NCI-H1417 (cell line): Measurements from ENCODE around the gene SLC22A31.
"Not testable (repeated sequence)": the region's sequence is repeated elsewhere in the genome, so short reads cannot be mapped to it uniquely, and the experiment has no call there.

Experiments used
- DNase-seq, 3 experiments: peaks; one replicate each; lab custom pipeline; 2025; lab: John Stamatoyannopoulos, UW

SLC22A31 gene

DNA sequence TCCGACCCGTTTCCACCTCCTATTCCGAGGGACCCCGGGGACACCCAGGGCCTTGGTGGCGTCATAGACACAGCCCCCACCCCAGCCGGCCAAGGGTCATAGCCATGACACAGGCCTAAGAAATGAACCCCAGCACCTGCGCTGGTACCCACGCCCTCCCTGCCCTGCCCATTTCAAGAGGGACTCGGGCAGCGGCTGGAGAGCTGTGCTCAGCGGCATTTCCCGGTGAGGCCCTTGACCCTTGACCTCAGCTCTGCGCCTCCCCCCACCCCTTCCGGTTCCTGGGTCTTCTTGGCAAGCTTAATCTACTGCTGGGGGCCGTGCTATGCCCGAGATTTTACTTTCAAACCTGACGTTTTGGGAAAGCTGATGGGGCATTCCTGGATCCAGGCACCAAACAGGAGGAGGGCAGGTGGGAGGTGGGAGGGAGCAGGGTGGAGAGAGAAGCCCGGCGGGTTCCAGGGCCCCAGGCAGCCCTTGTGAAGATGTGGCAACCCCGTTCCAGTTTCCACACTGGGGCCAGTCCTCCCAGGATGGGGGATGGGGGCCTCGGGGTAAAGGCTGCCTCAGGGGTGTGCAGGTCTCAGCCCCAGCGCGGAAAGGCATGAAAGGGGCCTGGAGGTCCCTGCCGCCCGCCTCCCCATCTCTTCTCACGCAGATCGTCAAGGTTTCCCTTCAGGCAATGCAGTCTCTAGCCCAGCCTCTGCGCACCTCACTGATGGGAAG is at the start of gene SLC22A31:
SLC22A31 (minus strand) TSS at position 414 of the 726 bp plus-strand sequence; CDS start at position 378, 36 bp downstream.
- DNase-seq, result peak in 2 of 3 experiments; percentile 15 to 18

DNA sequence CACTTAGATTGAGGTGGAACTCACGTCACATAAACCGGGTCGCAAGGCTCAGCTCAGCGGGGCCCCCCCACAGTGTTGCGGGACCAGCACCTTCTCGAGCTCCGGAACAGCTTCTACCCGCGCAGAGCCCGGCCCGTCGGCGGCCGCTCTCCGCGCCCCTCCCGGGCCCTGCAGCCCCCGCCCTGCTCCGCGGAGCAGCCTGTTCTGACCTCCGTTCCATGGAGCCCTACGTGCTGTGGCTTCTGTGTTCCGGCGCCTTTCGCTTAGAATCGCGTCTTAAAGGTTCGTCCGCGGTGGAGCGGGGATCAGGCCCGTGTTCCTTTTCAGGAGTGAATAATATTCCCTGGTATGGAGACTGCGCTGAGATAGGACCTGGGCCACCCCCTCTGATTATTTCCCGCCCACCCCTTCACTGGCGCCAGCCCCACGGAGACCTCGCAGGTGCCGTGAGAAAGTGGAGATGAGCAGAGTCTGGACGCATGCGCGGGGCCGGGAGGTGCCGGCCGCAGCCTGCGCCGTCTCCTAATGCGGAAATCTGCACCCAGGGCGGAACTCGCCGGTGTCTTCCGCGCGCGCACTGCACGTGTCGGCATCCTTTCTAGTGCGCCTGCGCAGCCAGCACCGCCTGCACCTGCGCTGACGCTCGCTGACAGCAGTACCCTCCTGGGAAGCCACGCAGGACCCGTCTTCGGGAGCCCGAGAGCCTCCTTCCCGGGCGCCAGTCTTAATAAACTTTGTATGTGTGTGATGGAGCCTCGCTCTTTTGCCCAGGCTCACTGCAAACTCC is 48.1 kb upstream of the SLC22A31 start:
- no peak for DNase-seq

DNA sequence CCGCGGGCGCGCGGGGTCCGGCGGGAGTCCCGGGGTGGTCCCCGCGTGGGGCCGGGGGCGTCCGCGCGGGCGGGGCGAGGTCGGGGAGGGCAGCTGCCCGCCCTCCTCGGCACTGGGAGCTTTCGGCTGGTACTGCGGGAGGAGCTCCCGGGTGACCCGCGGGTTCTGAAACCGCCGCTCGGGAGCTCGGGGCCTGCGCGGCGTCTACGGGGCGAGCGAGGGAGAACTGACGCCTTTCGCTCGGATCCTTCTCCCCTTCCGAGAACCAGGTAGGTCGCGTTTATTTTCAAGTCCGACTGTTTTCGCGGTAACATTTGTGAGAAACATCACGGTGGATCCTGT is 47.4 kb upstream of the SLC22A31 start:
- DNase-seq, result peak in 1 of 3 experiments; percentile 41

DNA sequence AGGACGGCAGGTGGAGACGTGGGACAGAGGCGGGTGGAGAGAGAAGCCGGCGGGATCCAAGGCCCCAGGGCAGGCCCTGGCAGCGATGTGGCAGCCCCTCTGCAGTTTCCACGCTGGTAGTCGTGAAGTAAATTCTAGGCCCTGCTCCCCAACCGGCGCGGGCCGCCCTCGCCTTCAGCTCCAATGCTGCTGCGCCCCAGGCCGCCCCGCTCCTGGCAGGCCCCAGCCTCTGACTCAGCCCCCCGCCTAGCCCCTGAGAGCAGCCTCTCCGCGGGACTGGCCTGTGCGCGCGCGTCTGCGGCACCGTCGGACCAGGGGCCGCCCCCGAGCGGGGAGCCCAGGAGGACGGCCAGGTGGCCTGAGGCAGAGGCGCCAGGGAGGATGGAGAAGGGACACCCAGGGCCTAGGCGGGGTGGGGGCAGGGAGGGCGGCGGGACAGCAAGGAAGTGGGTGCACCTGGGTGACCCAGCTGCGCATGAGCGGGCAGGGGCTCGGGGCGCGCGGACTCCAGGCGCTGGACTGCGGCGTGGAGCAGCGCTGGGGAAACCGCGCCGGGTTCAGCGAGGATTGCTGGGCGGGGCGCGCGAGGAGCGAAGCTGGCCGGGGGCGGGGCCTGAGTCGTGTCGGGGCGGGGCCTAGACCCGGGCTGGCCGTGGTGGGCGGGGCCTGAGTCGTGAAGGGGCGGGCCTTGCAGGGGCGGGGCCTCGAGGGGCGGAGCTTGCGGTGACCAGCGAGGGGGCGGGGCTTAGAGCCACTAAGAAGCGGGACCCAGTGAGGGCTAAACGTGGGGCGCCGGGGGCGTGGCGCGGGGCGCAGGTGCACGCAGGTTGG is 46.8 kb upstream of the SLC22A31 start:
- DNase-seq, result peak; percentile 72 to 87 (median 79)

DNA sequence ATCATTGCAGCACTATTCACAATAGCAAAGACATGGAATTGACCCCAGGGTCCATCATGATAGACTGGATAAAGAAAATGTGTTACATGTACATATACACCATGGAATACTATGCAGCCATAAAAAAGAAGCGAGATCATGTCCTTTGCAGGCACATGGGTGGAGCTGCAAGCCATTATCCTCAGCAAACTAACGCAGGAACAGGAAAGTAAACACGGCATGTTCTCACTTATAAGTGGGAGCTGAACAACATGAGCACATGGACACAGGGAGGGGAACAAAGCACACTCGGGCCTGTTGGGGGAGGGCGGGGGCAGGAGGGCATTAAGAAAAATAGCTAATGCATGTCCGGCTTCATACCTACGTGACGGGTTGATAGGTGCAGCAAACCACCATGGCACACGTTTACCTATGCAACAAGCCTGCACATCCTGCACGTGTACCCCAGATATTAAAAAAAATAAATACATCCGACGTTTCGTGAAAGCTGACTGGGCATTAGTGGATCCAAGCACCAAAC is 46.1 kb upstream of the SLC22A31 start:
- DNase-seq, result peak in 1 of 3 experiments; percentile 66

DNA sequence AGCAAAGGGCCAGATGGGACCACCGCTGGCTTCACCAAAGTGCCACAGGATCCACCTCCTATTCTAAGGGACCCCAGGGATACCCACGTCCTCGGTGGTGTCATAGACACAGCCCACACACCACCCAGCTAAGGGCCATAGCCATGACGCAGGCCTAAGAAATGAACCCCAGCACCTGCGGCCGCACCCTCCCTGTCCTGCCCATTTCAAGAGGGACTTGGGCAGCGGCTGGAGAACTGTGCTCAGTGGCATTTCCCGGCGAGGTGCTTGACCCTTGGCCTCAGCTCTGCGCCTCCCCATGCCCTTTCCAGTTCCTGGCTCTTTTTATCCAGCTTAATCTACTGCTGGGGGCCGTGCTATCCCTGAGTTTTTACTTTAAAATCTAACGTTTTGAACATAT is 44.4 kb upstream of the SLC22A31 start:
- no peak for DNase-seq

DNA sequence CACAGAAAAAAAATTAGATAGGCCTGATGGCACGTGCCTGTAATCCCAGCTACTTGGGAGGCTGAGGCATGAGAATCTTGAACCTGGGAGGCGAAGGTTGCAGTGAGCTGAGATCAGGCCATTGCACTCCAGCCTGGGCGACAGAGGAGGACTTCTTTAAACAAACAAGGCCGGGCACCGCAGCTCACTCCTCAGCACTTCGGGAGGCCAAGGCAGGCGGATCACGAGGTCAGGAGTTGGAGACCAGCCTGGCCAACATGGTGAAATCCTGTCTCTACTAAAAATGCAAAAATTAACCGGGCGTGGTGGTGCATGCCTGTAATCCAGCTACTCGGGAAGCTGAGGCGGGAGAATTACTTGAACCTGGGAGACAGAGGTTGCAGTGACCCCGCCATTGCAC is 43.9 kb upstream of the SLC22A31 start:
- not testable (repeated sequence) for DNase-seq

DNA sequence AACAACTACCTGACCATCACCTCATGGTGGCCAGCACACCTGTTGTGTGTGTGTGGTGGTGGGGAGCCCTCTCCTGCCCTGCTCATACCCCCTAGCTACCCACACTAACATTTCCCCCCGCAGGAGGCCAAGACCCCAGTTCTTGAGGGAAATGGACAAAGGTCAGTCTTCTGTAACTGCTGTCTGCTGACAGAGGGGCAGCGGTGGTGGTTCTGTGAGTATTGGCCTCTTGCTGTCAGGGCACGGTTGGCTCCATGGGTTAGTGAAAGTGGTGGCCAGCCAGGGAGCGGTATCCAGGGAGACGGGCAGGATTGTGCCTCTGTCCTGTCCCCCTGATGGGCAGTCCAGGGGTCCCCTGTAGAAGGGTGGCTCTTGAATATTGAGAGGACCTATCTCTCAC is 43.3 kb upstream of the SLC22A31 start:
- DNase-seq, result no peak

DNA sequence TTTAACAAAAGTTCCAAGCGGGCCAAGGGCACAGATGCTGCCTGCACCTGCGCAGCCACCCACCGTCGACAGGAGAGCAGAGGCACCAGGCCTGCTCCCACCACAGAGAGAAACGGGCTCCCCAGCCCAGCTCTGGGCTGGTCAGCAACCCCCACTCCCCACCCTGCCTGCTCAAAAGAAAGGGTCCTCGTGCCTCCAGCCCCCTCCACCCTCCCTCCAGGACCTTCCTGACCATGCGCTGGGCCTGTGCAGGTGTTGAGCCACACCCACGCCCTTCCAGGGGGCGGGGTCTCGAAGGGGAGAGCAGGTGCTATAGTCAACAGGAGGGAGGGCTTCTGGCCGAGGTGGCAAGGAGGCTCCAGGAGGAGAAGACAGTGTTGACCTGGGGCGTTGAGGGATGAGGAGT is 42.5 kb upstream of the SLC22A31 start:
- DNase-seq, result no peak

DNA sequence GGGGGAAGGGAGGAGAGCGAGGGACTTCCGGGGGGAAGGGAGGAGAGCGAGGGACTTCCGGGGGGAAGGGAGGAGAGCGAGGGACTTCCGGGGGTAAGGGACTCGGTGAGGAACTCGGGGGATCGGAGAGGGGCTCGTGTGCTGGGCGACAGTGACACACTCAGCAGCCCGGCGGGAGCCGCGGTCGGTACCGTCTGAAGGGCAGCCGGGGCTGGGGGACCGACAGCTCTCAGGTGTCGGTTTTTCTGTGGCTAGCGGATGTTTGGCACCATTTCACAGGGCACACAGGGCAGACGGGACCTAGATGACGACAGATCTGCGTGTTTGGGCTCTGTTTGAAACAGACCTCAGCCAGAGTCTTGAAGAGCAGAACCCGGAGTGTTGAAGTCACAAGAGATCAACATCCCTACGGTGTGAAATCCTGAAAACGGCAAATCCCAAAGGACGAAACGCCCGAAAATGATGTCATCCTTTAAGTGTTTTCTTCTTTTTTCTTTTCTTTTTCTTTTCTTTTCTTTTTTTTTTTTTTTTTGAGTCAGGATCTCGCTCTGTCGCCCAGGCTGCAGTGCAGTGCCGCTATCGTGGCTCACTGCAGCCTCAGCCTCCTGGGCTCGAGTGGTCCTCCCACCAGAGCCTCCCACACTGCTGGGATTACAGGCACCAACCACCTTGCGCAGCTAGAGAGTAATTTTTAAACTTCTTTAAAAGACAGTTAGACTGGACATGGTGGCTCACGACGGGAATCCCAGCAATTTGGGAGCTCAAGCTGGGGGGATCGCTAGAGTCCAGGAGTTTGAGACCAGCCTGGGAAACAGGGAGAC is 41.1 kb upstream of the SLC22A31 start:
- peak; percentile 6 to 84 (median 65) for DNase-seq

DNA sequence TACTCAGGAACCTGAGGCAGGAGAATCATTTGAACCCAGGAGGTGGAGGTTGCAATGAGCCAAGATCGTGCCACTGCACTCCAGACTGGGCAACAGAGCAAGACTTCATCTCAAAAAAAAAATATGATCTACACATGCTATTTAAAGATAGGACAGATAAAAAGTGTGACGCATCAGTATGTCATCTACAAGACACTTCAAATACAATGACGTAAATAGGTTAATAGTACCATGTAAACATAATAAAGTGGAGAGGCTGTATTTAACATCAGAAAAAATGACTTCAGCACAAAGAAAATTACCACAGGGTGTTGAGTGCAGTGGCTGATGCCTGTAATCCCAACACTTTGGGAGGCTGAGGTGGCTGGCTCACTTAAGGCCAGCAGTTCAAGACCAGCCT is 37.4 kb upstream of the SLC22A31 start:
- no peak for DNase-seq

DNA sequence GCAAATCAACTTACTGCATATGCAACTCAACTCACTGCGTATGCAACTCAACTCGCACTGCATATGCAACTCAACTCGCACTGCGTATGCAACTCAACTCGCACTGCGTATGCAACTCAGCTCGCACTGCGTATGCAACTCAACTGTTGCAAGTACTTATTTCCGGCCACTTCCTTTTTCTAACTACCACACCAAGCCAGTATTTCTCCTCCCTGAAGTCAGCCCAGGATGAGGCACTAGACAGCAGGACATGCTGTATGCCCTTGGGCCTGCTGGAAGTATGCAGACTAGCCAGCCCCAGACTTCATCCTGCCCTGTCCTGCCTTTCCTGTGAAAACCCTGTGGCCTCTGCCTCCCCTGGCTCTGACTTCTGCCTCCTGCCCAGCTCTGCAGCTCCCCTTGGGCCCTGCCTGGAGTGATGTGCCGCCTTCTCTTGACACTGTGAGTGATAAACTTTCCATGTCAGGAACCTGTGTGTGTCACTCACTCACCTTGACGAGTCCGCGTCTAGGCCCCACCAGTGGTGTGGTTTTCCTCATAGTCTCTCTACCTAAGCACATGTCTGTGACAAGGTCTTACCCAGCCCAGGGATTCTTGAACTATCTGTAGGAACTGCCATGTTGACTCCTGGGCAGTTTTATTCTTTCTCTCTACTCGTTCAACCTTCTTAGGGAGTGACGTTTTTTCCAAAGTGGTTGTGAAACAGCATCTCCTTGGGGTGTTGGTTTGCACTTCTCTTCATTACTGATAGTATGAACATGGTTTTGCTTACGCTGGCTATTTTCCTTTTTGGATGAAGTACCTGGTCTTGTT is 33.5 kb upstream of the SLC22A31 start:
- no peak for DNase-seq

DNA sequence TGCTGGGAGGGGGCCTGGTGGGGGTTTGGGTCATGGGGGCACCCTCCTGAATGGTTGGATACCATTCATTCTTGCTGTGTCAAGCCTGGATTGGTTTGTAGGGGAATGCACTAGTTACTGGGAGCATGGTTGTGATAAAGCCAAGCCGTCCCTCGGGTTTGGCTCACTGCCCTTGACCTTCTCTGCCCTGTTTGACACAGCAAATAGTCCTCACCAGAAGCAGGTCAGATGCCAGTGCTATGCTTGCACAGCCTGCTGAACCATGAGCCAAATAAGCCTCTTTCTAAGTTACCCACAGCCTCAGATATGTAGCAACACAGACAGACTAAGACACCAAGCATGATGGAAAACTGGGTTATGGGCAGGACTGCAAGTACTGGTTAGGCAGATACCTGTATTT is 31.8 kb upstream of the SLC22A31 start:
- DNase-seq, result no peak

DNA sequence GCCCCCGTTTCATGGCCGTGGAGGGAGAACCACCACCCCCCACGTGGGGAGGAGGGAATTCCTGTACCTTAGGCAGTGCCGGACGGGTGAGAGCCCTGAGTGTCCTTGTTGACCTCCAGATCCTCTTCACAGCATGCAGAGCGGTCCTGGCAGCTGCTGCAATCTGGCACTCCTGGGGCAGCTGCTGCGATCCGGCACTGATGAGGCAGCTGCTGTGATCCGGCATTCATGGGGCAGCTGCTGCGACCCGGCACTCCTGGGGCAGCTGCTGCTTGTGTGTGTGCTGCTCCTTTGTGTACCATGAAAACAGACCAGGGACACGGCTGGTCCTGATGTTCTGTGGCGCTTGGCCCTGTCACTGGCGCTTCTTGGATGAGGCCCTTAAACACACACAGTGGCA is 29.9 kb upstream of the SLC22A31 start:
- DNase-seq, result peak in 1 of 3 experiments; percentile 1

DNA sequence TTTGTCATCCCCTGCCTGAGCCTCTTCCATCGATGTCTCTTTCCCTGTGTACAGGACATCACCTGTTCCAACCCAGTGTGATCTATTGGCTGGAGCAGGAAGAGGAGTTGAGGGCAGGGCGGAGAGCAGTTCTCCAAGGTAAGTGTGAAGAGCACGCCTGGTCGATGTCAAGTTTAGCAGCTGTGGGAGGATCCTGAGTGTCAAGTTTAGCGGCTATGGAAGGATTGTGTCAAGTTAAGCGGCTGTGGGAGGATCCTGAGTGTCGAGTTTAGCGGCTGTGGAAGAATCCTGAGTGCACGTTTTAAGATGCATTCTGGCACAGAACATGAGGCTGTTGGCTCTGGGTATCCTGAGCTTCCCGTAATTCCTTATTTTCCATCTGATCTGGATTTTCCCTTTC is 24.3 kb upstream of the SLC22A31 start:
- DNase-seq, result no peak

DNA sequence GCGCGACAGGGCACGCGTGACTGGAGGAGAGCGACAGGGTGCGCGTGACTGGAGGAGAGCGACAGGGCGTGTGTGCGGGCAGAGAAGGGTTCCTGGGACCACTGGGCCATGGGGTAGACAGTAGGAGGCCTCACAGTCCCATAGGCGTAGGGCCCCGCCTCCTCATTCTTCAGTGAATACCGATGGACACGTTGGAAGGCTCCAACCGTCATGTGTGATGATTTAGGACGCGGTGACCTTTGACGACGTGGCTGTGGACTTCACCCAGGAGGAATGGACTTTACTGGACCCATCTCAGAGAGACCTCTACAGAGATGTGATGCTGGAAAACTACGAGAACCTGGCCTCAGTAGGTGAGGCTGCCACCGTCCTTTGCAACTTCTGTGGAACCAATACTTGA is 22.6 kb upstream of the SLC22A31 start:
- DNase-seq, result no peak

DNA sequence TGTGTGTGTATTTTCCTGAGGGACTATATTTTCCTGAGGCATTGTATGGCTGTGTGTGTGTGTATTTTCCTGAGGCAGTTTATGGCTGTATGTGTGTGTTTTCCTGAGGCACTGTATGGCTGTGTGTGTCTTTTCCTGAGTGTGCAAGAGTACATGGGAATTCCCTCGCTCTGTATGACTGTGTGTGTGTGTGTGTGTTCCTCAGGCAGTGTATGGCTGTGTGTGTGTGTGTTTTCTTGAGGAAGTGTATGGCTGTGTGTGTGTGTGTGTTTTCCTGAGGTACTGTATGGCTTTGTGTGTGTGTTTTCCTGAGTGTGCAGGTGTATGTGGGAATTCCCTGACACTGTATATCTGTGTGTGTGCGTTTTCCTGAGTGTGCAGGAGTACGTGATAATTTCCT is 21.3 kb upstream of the SLC22A31 start:
- no peak for DNase-seq

DNA sequence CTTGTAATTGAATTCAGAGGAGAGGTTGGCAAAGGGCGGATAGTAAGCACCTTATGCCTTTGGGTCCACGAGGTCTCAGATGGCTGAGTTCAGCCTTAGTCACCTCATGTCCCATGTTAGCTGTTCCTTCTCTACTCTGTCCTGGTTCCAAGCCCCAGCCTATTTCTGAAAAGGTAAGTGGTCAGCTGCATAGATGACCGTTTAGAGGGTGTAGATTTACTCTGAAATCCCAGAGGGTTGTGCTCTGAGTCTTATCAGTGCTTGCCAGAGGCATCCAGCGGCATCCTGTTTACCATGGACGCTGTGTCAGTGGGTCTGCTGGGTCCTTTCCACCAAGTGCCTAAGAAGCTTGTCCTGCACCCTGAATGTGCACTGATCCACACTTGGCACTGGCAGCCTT is 19.0 kb upstream of the SLC22A31 start:
- DNase-seq, result no peak

DNA sequence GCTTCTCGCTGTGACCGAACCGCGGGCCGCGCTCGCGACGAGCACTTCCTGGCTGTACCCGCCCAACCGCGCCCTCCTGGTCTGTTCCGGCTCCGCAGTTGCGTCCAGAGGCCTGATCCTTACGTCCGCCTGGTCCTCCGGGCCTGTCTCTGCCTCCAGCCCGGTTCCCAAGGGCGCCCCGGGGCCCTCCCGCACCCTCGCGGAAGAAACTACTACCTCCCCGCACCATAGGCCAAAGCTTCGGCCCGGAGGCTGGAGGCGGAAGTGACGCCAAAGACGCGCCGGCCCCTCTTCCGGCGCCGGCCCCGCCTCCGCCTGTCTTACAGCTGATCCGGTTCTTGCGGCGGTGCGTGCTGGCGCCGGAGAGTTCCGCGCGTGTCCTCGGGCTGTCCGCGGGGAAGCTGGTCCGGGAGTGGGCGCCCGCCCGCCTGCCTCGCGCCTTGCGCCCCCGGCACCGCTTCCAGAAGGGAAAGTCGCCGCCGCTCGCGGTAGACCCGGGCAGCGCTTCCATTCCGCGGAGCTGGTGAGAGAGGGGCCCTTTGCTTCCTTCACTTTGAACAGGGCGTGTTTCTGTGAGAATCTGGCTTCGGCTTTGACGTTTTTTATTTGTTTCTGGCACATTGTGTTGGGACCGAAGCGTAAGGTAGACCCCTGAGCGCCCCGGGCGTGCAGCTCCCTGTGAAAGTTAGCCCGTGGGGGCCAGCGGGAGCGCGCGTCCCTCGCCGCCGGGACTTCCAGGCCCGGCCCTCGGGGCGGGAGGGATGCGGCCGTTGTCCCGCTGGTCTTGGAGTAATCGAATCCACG is 17.3 kb upstream of the SLC22A31 start, which contains the start of gene ZNF778:
ZNF778 (plus strand) TSS at position 316 of the 804 bp plus-strand sequence. CDS start 3,425 bp downstream, outside the sequence.
- peak; percentile 60 to 81 (median 78) for DNase-seq

DNA sequence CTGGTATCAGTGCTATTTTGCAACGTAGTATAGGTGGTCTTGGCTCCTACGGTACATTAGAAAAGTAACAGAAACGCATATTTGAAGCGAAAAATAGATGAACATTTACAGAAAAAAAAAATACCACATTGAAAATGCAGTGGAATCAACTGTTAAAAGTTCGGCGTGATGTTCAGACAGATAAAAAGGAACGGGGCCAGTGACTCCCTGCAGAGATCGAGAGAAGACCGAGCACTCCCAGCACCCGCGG is 16.7 kb upstream of the SLC22A31 start:
- no peak for DNase-seq
